ENCODE results near the gene TGM3.

TGM3 gene

GRCh38 chr20:2381303-2381702 lies 85.5 kb downstream of the TGM3 start:
- no peak for DNase-seq

DNA sequence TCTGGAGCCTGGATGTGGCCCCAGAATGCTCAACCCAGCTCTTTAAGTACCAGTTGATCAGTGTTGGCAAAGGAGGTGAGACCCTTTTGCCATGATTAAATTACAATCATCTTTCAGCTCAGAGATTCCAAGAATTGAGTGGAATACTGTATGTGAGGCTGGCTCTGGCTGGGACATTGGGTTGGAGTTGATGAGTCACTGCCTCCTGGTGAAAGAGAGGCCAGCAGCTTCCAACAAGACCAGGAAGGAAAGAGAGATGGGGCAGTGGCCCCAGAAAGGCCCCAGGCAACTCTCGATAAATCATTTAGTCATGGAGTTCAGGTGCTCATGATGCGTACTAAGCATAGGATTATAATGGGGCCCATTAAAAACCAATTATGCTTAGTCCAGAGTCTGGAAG lies 87.0 kb downstream of the TGM3 start:
- no peak for DNase-seq

DNA sequence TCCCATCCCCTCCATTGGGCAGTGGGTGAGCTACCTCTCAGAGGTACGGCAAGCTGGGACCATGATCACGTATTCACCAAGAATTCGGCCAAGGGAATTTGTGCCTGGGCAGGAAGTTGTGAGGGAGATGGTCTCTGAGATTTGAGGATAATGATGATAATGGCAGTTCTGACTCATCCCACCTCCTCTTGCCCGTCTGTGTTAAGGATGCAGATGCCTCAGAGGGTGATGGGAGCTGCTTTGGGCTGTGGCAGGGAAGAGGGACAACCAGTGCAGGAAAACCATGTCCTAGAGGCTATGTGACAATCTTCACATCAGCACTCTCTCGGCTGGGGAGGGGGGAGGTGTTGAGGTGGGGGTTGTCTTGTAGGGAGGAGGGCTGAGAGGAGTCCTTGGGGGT lies 89.2 kb downstream of the TGM3 start:
- no peak for DNase-seq

- no peak for DNase-seq
Observed at GRCh38 chr20:2385496-2385895, 89.7 kb downstream of the TGM3 start.

- DNase-seq: no peak
Observed at GRCh38 chr20:2386516-2387179, 90.8 kb downstream of the TGM3 start.

- DNase-seq: no peak
Observed at GRCh38 chr20:2387180-2387577, 91.4 kb downstream of the TGM3 start.

GRCh38 chr20:2387580-2387979 lies 91.8 kb downstream of the TGM3 start:
- DNase-seq: no peak

Data from C1 segment of cervical spinal cord (tissue), 14 donors.